Smooth muscle cell (in vitro differentiated cells): ENCODE data around the gene CLVS2. TPM values are rescaled to one million over a fixed set of nuclear protein-coding genes. Genes with fewer than 3 reads are reported as not detected.

Experiments used
- DNase-seq: peaks from one replicate; lab custom pipeline; 2025; ENCODE audit not compliant: unreplicated experiment; lab: John Stamatoyannopoulos, UW
- H2AFZ ChIP-seq: fragments of 200-600 bp; sonication (generic); 2 replicates; pipeline ENCODE4 v1.6.0; 2016; ENCODE audit warnings: antibody characterized with exemption, low read depth, mild to moderate bottlenecking
- H3F3A ChIP-seq: fragments of 200-600 bp; sonication (generic); 2 replicates; pipeline ENCODE4 v1.6.0; 2017; ENCODE audit warnings: antibody characterized with exemption, low read depth
- H3K27ac ChIP-seq: fragments of 200-600 bp; sonication (generic); 2 replicates; pipeline ENCODE4 v1.5.1; 2016; ENCODE audit warnings: low read depth, mild to moderate bottlenecking
- H3K27me3 ChIP-seq: fragments of 200-600 bp; sonication (generic); 2 replicates; pipeline ENCODE4 v1.6.1; 2016; ENCODE audit warnings: low read depth, mild to moderate bottlenecking
- H3K36me3 ChIP-seq: fragments of 200-600 bp; sonication (generic); 2 replicates; pipeline ENCODE4 v1.5.1; 2016; ENCODE audit warnings: low read depth
- H3K4me1 ChIP-seq: fragments of 200-600 bp; sonication (generic); 2 replicates; pipeline ENCODE4 v1.5.1; 2016; ENCODE audit warnings: low read depth
- H3K4me2 ChIP-seq: fragments of 200-600 bp; sonication (generic); 2 replicates; pipeline ENCODE4 v1.6.0; 2016; ENCODE audit warnings: mild to moderate bottlenecking
- H3K4me3 ChIP-seq: fragments of 200-600 bp; sonication (generic); 2 replicates; pipeline ENCODE4 v1.5.1; 2016; ENCODE audit warnings: mild to moderate bottlenecking
- H3K79me2 ChIP-seq: fragments of 200-600 bp; sonication (generic); 2 replicates; pipeline ENCODE4 v1.6.0; 2016; ENCODE audit warnings: low read depth, mild to moderate bottlenecking
- H3K9ac ChIP-seq: fragments of 200-600 bp; sonication (generic); 2 replicates; pipeline ENCODE4 v1.6.0; 2016; ENCODE audit warnings: low read depth
- H3K9me3 ChIP-seq: fragments of 200-600 bp; sonication (generic); replicated peaks from 2 replicates; pipeline ENCODE4 v1.5.1; 2016; ENCODE audit warnings: low read depth
- H4K20me1 ChIP-seq: fragments of 200-600 bp; sonication (generic); 2 replicates; pipeline ENCODE4 v1.6.0; 2016; ENCODE audit warnings: low read depth
- WGBS: methylation state at CpG from one replicate; pipeline ENCODE4 v1.1.7; 2016; ENCODE audit warnings: low lambda C conversion rate; 5-methylcytosine and 5-hydroxymethylcytosine counted together
- polyA plus RNA-seq: library from polyadenylated mRNA; unstranded; fragments of >200 nt; fragmentation: Nextera tagmentation; extraction: Ambion mirVana; gene quantifications from 2 replicates; pipeline ENCODE4 v1.2.1, GENCODE V29; 2016
- total RNA-seq: library from RNA; depleted of rRNA; stranded (reverse); fragments of >200 nt; gene quantifications from 2 replicates; pipeline ENCODE4 v1.2.3, GENCODE V29; 2014
- TF ChIP-seq, protein P1 (sequence below): fragments of 200-600 bp; sonication (generic); IDR thresholded peaks from 2 replicates; pipeline ENCODE4 v1.5.1; 2017; ENCODE audit warnings: borderline replicate concordance, mild to moderate bottlenecking, antibody characterized with exemption; ENCODE audit not compliant: insufficient read depth, poor library complexity, severe bottlenecking

CLVS2 gene
- total and polyA plus RNA-seq, 2 experiments from 2014 or later, result not detected

DNA sequence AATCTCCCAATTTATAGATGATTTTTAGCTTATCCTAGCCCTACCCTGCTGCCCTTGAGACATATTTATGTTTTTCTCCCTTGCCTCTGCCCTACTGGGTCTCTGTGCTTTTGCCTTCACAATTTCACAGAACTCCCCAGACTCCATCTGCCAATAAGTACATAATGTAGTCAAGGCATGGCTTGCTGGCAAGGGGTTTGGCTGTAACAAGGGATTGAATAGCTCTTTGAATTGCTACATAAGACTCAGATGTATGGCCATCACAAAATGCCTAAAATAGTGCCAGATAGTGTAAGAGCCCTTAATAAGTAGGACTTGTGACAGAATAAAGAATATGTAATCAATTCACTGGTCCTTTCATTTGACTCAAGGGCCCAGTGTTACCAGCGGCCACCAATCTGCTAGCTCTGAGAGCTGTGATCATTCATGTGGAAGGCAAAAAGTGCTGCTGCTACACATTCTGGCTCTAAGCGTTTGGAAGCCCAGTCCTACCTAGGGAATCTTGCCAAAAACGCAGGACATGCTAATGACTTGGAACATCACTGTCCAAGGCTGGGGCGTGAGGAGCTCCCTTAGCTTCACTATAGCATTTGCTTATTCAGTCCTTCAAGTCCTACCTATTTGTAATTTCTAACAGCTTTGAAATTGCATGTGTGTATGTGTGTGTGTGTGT lies 20.5 kb downstream of the CLVS2 start:
- Histone ChIP-seq H3K9me3 (no peaks in the 10 kb centered on the region), H3F3A (no peaks in the 10 kb centered on the region), H3K79me2 (no peaks in the 10 kb centered on the region), H3K27me3 (peaks cover 4% of the 10 kb centered on the region), H3K4me2 (no peak overlapping the region), H3K4me1 (peaks cover 3% of the 10 kb centered on the region), H2AFZ (no peak overlapping the region), H3K4me3 (no peak overlapping the region), H4K20me1 (no peaks in the 10 kb centered on the region), H3K36me3 (no peaks in the 10 kb centered on the region), H3K27ac (no peak overlapping the region), H3K9ac (no peak overlapping the region)
- 76% methylated on average over 4 of the region's 4 CpGs for WGBS
- DNase-seq, result no peak
- TF ChIP-seq, protein P1, sequence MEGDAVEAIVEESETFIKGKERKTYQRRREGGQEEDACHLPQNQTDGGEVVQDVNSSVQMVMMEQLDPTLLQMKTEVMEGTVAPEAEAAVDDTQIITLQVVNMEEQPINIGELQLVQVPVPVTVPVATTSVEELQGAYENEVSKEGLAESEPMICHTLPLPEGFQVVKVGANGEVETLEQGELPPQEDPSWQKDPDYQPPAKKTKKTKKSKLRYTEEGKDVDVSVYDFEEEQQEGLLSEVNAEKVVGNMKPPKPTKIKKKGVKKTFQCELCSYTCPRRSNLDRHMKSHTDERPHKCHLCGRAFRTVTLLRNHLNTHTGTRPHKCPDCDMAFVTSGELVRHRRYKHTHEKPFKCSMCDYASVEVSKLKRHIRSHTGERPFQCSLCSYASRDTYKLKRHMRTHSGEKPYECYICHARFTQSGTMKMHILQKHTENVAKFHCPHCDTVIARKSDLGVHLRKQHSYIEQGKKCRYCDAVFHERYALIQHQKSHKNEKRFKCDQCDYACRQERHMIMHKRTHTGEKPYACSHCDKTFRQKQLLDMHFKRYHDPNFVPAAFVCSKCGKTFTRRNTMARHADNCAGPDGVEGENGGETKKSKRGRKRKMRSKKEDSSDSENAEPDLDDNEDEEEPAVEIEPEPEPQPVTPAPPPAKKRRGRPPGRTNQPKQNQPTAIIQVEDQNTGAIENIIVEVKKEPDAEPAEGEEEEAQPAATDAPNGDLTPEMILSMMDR, result no peak

DNA sequence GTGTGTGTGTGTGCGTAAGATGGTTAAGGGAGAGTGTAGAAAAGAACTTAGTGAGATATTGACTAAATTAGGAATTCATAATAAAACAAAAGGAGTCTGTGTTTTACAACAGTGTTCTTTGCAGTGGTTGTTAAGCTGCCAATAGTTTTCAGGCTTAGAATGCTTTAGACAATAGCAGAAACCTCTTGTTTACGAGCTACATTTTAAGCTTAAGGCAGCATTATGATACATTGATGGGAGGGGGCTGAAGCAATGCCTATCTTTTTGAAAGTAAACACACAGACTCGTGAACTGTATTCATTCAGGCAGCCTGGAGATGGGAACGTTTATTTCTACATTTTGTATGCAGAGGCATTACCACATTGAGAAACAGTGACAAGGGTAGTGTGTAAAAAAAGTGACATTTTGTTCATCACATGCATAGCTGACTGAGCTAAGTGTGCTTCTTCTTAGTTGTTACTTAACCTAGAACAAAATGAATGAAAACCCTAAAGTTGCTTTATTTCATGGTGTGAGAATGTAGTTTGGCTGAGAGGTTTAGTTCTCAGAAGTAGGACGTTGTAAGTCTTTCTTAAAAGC lies 21.2 kb downstream of the CLVS2 start:
- Histone ChIP-seq H2AFZ (no peak overlapping the region), H3K9ac (no peak overlapping the region), H3K9me3 (no peaks in the 10 kb centered on the region), H3K79me2 (no peaks in the 10 kb centered on the region), H3F3A (no peaks in the 10 kb centered on the region), H4K20me1 (no peaks in the 10 kb centered on the region), H3K27me3 (peaks cover 4% of the 10 kb centered on the region), H3K4me1 (peaks cover 3% of the 10 kb centered on the region), H3K4me3 (no peak overlapping the region), H3K27ac (no peak overlapping the region), H3K36me3 (no peaks in the 10 kb centered on the region), H3K4me2 (no peak overlapping the region)
- no peak for DNase-seq
- TF ChIP-seq, protein P1, result no peak
- 64% methylated on average over 5 of the region's 5 CpGs for WGBS

DNA sequence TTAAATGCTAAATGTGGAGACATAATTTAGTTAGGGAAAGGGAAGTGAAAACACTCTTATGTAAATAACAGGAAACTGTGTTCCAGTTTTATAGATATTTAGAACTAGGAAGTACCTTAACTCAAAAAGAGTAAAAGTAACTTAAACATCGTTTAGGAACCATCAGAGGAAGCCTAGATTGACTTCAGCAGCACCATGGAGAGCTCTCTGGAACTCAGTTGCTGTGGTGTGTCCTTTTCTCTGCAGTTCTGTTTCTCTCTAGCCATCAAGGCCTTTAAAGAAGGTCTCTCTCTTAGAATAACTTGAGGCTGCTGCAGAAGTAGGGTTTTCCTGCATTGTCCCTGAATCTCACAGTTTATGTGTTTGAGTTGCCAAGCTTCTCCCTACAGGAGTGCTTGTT lies 26.9 kb downstream of the CLVS2 start:
- TF ChIP-seq, protein P1, result no peak
- Histone ChIP-seq H3K4me1 (no peaks in the 10 kb centered on the region), H3K79me2 (no peaks in the 10 kb centered on the region), H3K9ac (no peak overlapping the region), H3K9me3 (no peaks in the 10 kb centered on the region), H3K36me3 (no peaks in the 10 kb centered on the region), H3K4me3 (no peak overlapping the region), H4K20me1 (no peaks in the 10 kb centered on the region), H3K27me3 (peaks cover 12% of the 10 kb centered on the region), H3K27ac (no peak overlapping the region), H3K4me2 (no peak overlapping the region), H3F3A (no peaks in the 10 kb centered on the region), H2AFZ (no peak overlapping the region)
- no peak for DNase-seq
- 4% methylated on average over 1 of the region's 1 CpG for WGBS

DNA sequence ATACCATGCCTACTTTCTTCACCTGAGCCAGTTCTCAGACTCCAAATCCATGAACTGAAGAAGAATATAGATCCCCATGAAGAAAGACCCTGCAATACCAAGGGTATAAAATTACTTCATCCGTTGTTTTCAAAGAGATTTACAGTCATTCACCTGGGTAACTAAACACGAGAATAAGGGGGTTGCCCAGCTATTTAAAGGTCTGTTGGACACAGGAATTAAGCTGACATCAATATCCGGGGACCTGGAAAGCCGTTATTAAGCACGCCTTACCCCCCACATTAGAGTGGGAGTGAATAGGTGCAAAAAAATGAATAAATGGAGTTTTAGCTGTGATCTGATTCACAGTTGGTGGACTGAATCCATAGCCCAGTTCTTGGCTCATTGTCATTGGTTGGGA lies 28.9 kb downstream of the CLVS2 start:
- WGBS, result 77% methylated on average over 5 of the region's 5 CpGs

More for the DNA sequence above, 28.9 kb downstream of the CLVS2 start:
- H3K9ac ChIP-seq, result no peak overlapping the region
- no peaks in the 10 kb centered on the region for H3K9me3 ChIP-seq
- H3K4me2 ChIP-seq, result no peak overlapping the region
- H3K36me3 ChIP-seq, result no peaks in the 10 kb centered on the region
- H3K79me2 ChIP-seq, result no peaks in the 10 kb centered on the region
- no peaks in the 10 kb centered on the region for H3K4me1 ChIP-seq
- H3F3A ChIP-seq, result no peaks in the 10 kb centered on the region
- H3K27ac ChIP-seq, result no peak overlapping the region
- H2AFZ ChIP-seq, result no peak overlapping the region
- H3K27me3 ChIP-seq, result peaks cover 18% of the 10 kb centered on the region
- TF ChIP-seq, protein P1, result no peak
- no peak for DNase-seq
- H4K20me1 ChIP-seq, result no peaks in the 10 kb centered on the region
- H3K4me3 ChIP-seq, result no peak overlapping the region
